BJ (cell line): Measurements from ENCODE around the gene FTCDNL1. TPM values are rescaled to one million over a fixed set of nuclear protein-coding genes. Genes with fewer than 3 reads are reported as not detected.

Source experiments
- CTCF ChIA-PET: fragments of 350-600 bp; formaldehyde crosslinking; extraction: SDS; loops from one replicate; lab custom pipeline; 2021; ENCODE audit warnings: antibody characterized with exemption, inconsistent platforms; lab: Yijun Ruan, JAX
- POLR2A ChIA-PET: fragments of 300-600 bp; sonication (Branson Sonifier 250); formaldehyde crosslinking; extraction: SDS; loops from one replicate; lab custom pipeline; 2021; ENCODE audit warnings: antibody characterized with exemption; lab: Charles Lee
- DNase-seq: peaks from one replicate; pipeline ENCODE4 v3.0.0-alpha.2; 2011; ENCODE audit warnings: low read depth
- H3K27me3 ChIP-seq: 2 replicates; pipeline ENCODE4 v1.6.0; 2011; ENCODE audit warnings: low read length; ENCODE audit not compliant: control insufficient read depth, insufficient read depth
- H3K36me3 ChIP-seq: 2 replicates; pipeline ENCODE4 v1.5.1; 2011; ENCODE audit warnings: low read length; ENCODE audit not compliant: control insufficient read depth, insufficient read depth
- H3K4me3 ChIP-seq: 2 replicates; pipeline ENCODE4 v1.5.1; 2011; ENCODE audit warnings: low read depth, mild to moderate bottlenecking, control low read depth, low read length
- polyA plus RNA-seq: library from polyadenylated mRNA; depleted of rRNA; stranded (reverse); fragments of >200 nt; gene quantifications from 2 replicates; pipeline ENCODE4 v1.2.3, GENCODE V29; 2011
- TF ChIP-seq, protein P1 (sequence below): IDR thresholded peaks from 2 replicates; pipeline ENCODE4 v1.5.1; 2011; ENCODE audit warnings: low read depth, mild to moderate bottlenecking, control low read depth, inconsistent platforms, low read length, moderate library complexity; ENCODE audit not compliant: insufficient read depth

Gene FTCDNL1
- polyA plus RNA-seq, 1 experiment, result 0.31 TPM

DNA sequence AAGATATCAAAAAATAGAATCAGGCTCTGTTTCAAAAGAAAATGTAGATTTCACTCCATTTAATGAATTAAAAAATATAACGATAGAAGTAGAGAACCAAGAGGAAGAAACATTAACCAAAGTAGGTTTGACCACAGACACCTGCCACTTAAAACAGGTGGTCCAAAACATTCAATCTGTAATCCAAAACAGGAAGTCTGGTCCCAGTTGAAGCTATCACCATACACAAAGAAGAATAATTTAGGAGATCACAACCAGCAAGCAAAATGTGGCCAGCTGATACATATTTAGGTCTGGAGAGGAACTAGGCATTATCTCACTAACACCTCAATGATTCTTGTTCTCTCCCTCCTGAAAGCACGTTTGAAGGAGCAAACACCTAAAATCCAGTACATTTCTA lies 73.1 kb downstream of the FTCDNL1 start:
- no peaks in the 10 kb centered on the region for H3K36me3 ChIP-seq
- H3K4me3 ChIP-seq, result no peak overlapping the region
- ChIA-PET CTCF (no interaction called here), POLR2A (no interaction called here)
- no peaks in the 10 kb centered on the region for H3K27me3 ChIP-seq
- no peak for DNase-seq
- TF ChIP-seq, protein P1, sequence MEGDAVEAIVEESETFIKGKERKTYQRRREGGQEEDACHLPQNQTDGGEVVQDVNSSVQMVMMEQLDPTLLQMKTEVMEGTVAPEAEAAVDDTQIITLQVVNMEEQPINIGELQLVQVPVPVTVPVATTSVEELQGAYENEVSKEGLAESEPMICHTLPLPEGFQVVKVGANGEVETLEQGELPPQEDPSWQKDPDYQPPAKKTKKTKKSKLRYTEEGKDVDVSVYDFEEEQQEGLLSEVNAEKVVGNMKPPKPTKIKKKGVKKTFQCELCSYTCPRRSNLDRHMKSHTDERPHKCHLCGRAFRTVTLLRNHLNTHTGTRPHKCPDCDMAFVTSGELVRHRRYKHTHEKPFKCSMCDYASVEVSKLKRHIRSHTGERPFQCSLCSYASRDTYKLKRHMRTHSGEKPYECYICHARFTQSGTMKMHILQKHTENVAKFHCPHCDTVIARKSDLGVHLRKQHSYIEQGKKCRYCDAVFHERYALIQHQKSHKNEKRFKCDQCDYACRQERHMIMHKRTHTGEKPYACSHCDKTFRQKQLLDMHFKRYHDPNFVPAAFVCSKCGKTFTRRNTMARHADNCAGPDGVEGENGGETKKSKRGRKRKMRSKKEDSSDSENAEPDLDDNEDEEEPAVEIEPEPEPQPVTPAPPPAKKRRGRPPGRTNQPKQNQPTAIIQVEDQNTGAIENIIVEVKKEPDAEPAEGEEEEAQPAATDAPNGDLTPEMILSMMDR, result no peak

DNA sequence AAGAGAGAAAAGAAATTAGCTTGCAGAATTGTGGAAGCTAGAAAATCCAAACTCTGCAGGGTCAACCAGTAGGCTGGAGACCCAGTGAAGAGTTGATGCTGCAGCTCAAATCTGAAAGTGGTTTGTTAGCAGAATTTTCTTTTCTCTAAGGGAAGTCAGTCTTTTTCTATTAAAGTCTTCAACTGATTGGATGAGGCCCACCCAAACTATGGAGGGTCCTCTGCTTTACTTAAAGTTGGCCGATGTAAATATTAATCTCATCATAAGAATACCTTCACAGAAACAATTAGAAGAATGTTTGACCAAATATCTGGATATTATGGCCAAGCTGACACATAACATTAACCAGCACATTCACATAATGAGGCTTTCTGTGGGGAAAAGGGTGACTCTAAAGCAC lies 73.7 kb downstream of the FTCDNL1 start:
- no peaks in the 10 kb centered on the region for H3K27me3 ChIP-seq
- no peaks in the 10 kb centered on the region for H3K36me3 ChIP-seq
- POLR2A ChIA-PET, result no interaction called here
- DNase-seq, result no peak
- H3K4me3 ChIP-seq, result no peak overlapping the region
- TF ChIP-seq, protein P1, result no peak
- CTCF ChIA-PET, result no interaction called here

- Histone ChIP-seq H3K36me3 (no peaks in the 10 kb centered on the region), H3K4me3 (no peak overlapping the region), H3K27me3 (no peaks in the 10 kb centered on the region)
- DNase-seq, result no peak
- ChIA-PET CTCF (no interaction called here), POLR2A (no interaction called here)
- TF ChIP-seq, protein P1, result no peak
Measured at GRCh38 chr2:199775267-199775666, 75.7 kb downstream of the FTCDNL1 start.

DNA sequence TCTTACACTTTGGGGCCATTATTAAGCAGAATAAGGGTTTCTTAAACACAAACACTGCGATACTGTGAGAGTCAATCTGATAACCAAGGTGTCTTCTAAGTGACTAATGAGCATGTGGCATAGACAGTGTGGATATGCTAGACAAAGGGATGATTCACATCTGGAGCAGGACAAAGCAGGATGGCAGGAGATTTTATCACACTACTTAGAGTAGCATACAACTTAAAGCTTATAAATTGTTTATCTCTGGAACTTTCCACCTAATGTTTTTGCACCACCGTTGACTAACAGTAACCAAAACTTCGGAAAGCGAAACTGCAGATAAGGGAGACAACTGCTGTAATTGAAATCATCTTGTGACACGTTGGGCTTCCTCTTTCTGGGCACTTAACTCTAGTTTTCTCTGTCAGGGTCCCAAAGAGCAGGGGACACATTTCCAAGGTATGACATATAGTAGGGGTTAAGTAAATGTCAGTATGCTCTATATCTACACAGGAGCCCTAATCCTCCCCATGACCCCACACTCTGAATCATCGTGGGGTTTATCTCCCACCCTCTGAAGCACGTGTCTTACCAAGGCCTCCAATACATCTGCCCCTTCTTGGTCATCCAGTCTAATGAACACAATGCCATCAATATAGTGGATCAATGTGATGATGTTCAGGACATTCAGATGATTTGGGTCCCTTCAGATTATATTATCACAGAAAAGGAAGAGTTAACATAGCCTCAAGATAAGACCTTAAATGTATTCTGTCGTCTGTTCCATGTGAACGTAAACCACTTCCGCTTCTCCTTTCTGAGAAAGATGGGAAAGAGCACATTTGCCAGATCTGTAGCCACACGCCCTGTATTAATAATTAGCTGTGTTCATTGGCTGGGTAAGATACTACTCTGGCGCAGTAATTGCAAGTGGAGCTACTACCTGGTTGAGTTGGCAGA lies 78.7 kb downstream of the FTCDNL1 start:
- no peaks in the 10 kb centered on the region for H3K27me3 ChIP-seq
- CTCF ChIA-PET, result interaction anchor here (1.1 kb wide), 1 partner anchor 11 kb away, joined by 4 read pairs; no protein-coding TSS in a partner anchor
- POLR2A ChIA-PET, result no interaction called here
- DNase-seq, result no peak
- TF ChIP-seq, protein P1, result no peak
- H3K36me3 ChIP-seq, result no peaks in the 10 kb centered on the region
- H3K4me3 ChIP-seq, result no peak overlapping the region

DNA sequence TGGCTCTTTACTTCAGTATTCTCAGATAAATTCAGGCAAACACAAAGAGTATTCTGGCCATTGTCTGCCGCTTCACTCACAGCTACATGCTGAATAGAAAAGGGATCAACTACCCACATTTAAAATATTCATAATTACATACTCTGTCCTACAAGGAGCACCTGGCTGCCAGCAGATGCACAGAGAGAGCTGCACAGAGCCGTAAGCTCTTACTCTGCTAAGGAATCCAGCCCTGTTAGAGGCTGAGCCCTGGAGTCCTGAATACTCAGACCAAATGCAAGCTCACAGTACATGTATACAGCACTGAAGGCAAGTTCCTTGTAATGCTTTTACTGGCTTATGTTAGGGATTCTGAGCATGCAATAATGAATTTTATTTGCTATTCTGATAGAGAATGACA lies 80.3 kb downstream of the FTCDNL1 start:
- no peaks in the 10 kb centered on the region for H3K36me3 ChIP-seq
- TF ChIP-seq, protein P1, result no peak
- POLR2A ChIA-PET, result no interaction called here
- no peaks in the 10 kb centered on the region for H3K27me3 ChIP-seq
- no peak for DNase-seq
- CTCF ChIA-PET, result no interaction called here
- no peak overlapping the region for H3K4me3 ChIP-seq
